Measurements from ENCODE around the gene SLC24A1.

DNA sequence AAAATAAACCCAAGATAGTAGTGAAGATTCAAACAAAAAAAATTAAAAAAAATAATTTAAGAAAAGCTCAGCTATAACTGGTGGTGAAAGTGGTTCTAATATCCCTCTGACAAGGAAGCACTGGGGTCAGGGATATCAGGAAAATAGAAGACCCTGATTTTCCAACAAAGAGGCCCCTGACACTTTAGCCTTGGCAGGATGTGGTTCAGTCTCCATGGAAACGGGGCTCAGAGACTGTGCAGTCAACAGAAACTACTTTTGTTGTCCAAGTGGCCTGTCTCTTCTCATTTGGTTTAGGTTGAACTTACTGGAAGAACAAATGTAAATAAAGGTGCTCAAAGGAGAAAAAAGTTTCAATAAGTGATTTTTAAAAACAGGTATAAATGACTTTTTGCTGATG, 38.0 kb upstream of the SLC24A1 start:
- TF ChIP-seq, protein P1, sequence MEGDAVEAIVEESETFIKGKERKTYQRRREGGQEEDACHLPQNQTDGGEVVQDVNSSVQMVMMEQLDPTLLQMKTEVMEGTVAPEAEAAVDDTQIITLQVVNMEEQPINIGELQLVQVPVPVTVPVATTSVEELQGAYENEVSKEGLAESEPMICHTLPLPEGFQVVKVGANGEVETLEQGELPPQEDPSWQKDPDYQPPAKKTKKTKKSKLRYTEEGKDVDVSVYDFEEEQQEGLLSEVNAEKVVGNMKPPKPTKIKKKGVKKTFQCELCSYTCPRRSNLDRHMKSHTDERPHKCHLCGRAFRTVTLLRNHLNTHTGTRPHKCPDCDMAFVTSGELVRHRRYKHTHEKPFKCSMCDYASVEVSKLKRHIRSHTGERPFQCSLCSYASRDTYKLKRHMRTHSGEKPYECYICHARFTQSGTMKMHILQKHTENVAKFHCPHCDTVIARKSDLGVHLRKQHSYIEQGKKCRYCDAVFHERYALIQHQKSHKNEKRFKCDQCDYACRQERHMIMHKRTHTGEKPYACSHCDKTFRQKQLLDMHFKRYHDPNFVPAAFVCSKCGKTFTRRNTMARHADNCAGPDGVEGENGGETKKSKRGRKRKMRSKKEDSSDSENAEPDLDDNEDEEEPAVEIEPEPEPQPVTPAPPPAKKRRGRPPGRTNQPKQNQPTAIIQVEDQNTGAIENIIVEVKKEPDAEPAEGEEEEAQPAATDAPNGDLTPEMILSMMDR (IDR thresholded peaks at IDR 0.05): no peak
- TF ChIP-seq POLR2AphosphoS5 (IDR thresholded peaks at IDR 0.05): no peak
- TF ChIP-seq POLR2A (IDR thresholded peaks at IDR 0.05): no peak

All from breast epithelium (tissue), 3 donors.